ENCODE measurements around the gene PHF2.

The PHF2 gene

GRCh38 chr9:93682155-93682968 lies 106.0 kb downstream of the PHF2 start (continued):
- TF ChIP-seq, protein P1, sequence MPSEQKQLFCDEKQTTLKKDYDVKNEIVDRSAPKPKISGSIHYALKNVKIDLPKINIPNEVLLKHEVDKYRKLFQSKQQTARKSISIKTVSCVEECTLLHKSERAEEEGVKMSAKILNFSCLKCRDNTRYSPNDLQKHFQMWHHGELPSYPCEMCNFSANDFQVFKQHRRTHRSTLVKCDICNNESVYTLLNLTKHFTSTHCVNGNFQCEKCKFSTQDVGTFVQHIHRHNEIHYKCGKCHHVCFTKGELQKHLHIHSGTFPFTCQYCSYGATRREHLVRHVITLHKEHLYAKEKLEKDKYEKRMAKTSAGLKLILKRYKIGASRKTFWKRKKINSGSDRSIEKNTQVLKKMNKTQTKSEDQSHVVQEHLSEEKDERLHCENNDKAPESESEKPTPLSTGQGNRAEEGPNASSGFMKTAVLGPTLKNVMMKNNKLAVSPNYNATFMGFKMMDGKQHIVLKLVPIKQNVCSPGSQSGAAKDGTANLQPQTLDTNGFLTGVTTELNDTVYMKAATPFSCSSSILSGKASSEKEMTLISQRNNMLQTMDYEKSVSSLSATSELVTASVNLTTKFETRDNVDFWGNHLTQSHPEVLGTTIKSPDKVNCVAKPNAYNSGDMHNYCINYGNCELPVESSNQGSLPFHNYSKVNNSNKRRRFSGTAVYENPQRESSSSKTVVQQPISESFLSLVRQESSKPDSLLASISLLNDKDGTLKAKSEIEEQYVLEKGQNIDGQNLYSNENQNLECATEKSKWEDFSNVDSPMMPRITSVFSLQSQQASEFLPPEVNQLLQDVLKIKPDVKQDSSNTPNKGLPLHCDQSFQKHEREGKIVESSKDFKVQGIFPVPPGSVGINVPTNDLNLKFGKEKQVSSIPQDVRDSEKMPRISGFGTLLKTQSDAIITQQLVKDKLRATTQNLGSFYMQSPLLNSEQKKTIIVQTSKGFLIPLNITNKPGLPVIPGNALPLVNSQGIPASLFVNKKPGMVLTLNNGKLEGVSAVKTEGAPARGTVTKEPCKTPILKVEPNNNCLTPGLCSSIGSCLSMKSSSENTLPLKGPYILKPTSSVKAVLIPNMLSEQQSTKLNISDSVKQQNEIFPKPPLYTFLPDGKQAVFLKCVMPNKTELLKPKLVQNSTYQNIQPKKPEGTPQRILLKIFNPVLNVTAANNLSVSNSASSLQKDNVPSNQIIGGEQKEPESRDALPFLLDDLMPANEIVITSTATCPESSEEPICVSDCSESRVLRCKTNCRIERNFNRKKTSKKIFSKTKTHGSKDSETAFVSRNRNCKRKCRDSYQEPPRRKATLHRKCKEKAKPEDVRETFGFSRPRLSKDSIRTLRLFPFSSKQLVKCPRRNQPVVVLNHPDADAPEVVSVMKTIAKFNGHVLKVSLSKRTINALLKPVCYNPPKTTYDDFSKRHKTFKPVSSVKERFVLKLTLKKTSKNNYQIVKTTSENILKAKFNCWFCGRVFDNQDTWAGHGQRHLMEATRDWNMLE (tag by site-specific recombination; conservative IDR thresholded peaks at IDR 0.05; ENCODE audit: low read depth), result no peak
- TF ChIP-seq ZNF792 (tag by site-specific recombination; IDR thresholded peaks at IDR 0.05) (no peak), ZNF138 (tag by site-specific recombination; IDR thresholded peaks at IDR 0.05; ENCODE audit: borderline replicate concordance) (no peak), PRDM10 (tag by site-specific recombination; IDR thresholded peaks at IDR 0.05) (no peak), ZNF132 (tag by site-specific recombination; IDR thresholded peaks at IDR 0.05; ENCODE audit: borderline replicate concordance) (no peak), ZNF114 (tag by site-specific recombination; IDR thresholded peaks at IDR 0.05) (no peak), ZFP69B (tag by site-specific recombination; IDR thresholded peaks at IDR 0.05) (no peak)

DNA sequence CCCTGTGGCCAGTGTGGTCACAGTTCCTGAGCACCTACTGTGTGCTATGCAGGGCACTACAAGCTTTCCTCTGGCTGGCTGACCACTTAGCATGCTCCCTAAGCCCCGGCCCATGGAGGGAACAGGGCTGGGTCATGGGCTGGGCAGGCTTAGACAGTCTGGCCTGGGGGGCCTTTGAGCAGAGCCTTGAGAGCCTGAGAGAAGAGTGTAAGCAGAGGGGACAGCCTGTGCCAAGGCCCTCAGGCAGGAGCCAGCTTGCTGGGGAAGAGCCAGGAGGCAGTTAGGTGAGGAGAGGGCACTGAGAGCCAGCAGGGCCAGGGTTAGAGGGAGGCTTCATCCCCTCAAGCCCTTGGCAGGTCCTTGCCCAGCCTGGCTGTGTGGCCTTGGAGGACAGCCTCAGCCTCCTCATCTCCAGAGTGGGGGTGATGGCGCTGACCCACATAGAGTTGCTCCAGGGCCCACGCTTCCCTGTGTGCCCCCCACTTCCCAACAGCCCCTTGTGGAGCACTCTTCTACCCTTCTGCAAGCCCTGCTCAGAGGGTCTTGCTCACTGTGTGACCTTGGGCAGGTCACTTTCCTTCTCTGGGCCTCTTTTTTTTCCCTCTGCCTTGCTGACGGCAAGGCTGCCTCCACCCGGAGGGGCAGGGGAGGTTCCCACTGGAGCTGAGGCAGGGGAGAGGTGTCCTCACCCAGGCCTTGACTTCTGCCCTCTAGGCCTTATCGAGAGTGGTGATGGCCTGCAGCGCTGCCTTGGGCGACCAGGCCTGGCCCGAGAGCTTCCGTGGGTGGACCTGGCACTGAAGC lies 107.1 kb downstream of the PHF2 start:
- TF ChIP-seq ZNF677 (tag by site-specific recombination; IDR thresholded peaks at IDR 0.05) (no peak), ZIC2 (tag by site-specific recombination; IDR thresholded peaks at IDR 0.05) (no peak), BCL11B (tag by site-specific recombination; IDR thresholded peaks at IDR 0.05; ENCODE audit: low read depth) (no peak), GLIS2 (tag by site-specific recombination; IDR thresholded peaks at IDR 0.05) (no peak), ZNF600 (tag by site-specific recombination; IDR thresholded peaks at IDR 0.05) (no peak), ATF2 (tag by site-specific recombination; IDR thresholded peaks at IDR 0.05; ENCODE audit: low read depth) (no peak), ZNF155 (tag by site-specific recombination; IDR thresholded peaks at IDR 0.05) (no peak), FEZF1 (tag by site-specific recombination; IDR thresholded peaks at IDR 0.05) (no peak), REST (tag by site-specific recombination; IDR thresholded peaks at IDR 0.05) (no peak), ZNF248 (tag by site-specific recombination; IDR thresholded peaks at IDR 0.05) (no peak), ZNF112 (tag by site-specific recombination; IDR thresholded peaks at IDR 0.05) (no peak)
- Histone ChIP-seq H3K4me1 (ENCODE audit: control insufficient read depth, insufficient read depth, low read length) (no peaks in the 10 kb centered on the region), H3K36me3 (ENCODE audit: control insufficient read depth in 2 of 2, insufficient read depth in 1 of 2, low read length in 2 of 2) (no peaks in the 10 kb centered on the region), H3K4me3 (ENCODE audit: low read depth, low read length) (no peak overlapping the region), H3K9me3 (ENCODE audit: control insufficient read depth, insufficient read depth, low read depth, low read length) (no peaks in the 10 kb centered on the region), H3K27ac (ENCODE audit: extremely low read depth, low read depth, low read length) (no peak overlapping the region)
- CTCF ChIA-PET, result interaction anchor here (1.0 to 6.4 kb wide), 10 partner anchors 20 to 529 kb away, joined by 3 to 96 read pairs (median 6); no protein-coding TSS in a partner anchor
- POLR2A ChIA-PET, result interaction anchor here (0.9 kb wide), 1 partner anchor 319 kb away, joined by 3 read pairs; no protein-coding TSS in a partner anchor

All from HEK293 (cell line).